Mesothelial cell of epicardium (in vitro differentiated cells): Measurements from ENCODE around the gene EPRS1. TPM values are rescaled to one million over a fixed set of nuclear protein-coding genes. Genes with fewer than 3 reads are reported as not detected.
"Not testable (repeated sequence)": the region's sequence is repeated elsewhere in the genome, so short reads cannot be mapped to it uniquely, and the experiment has no call there.

Experiments
- DNase-seq, 2 experiments: peaks; one replicate each; pipeline ENCODE4 v3.0.0; 2021; ENCODE audit warnings: low spot score in 2 of 2; ENCODE audit not compliant: unreplicated experiment in 2 of 2
- H3K27ac Mint-ChIP-seq: 2 replicates; pipeline ENCODE4 v1.8.0; 2021; ENCODE audit warnings: mixed read lengths
- H3K27me3 Mint-ChIP-seq: 2 replicates; pipeline ENCODE4 v1.8.0; 2021; ENCODE audit warnings: low read depth, mixed read lengths
- H3K36me3 Mint-ChIP-seq: 2 replicates; pipeline ENCODE4 v1.8.0; 2021; ENCODE audit warnings: mixed read lengths
- H3K4me1 Mint-ChIP-seq: 2 replicates; pipeline ENCODE4 v1.8.0; 2021; ENCODE audit warnings: mixed read lengths
- H3K4me3 Mint-ChIP-seq: 2 replicates; pipeline ENCODE4 v1.8.0; 2021; ENCODE audit warnings: mild to moderate bottlenecking, moderate library complexity, mixed read lengths
- H3K9me3 Mint-ChIP-seq: 2 replicates; pipeline ENCODE4 v1.8.0; 2021; ENCODE audit warnings: mixed read lengths
- total RNA-seq: library from RNA; stranded (reverse); gene quantifications from 3 replicates; pipeline ENCODE4 v1.2.1, GENCODE V29; 2021
- TF ChIP-seq, protein P1 (sequence below): fragments of 200-600 bp; sonication (generic); IDR thresholded peaks from one replicate; pipeline ENCODE4 v1.5.0; 2021; ENCODE audit warnings: antibody characterized with exemption; ENCODE audit not compliant: unreplicated experiment

Gene EPRS1
- total RNA-seq, 1 donor from 2014 or later, result 80.7 TPM

- peaks cover 12% of the 10 kb centered on the region for H3K4me1 Mint-ChIP-seq
- H3K27me3 Mint-ChIP-seq, result no peaks in the 10 kb centered on the region
- peak within 1 kb of the TSS; percentile 88 for H3K27ac Mint-ChIP-seq
- peak; percentile 86 to 96 for DNase-seq
- H3K9me3 Mint-ChIP-seq, result no peaks in the 10 kb centered on the region
- H3K4me3 Mint-ChIP-seq, result peak within 1 kb of the TSS; percentile 98
- no peaks in the 10 kb centered on the region for H3K36me3 Mint-ChIP-seq
- TF ChIP-seq, protein P1, sequence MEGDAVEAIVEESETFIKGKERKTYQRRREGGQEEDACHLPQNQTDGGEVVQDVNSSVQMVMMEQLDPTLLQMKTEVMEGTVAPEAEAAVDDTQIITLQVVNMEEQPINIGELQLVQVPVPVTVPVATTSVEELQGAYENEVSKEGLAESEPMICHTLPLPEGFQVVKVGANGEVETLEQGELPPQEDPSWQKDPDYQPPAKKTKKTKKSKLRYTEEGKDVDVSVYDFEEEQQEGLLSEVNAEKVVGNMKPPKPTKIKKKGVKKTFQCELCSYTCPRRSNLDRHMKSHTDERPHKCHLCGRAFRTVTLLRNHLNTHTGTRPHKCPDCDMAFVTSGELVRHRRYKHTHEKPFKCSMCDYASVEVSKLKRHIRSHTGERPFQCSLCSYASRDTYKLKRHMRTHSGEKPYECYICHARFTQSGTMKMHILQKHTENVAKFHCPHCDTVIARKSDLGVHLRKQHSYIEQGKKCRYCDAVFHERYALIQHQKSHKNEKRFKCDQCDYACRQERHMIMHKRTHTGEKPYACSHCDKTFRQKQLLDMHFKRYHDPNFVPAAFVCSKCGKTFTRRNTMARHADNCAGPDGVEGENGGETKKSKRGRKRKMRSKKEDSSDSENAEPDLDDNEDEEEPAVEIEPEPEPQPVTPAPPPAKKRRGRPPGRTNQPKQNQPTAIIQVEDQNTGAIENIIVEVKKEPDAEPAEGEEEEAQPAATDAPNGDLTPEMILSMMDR, result no peak
Observed at GRCh38 chr1:220089650-220090556, 43.6 kb upstream of the EPRS1 start, which contains the start of gene BPNT1. TSS of gene BPNT1 (minus strand) at chr1:220089788. CDS start at chr1:220079846, 9,942 bp downstream.

DNA sequence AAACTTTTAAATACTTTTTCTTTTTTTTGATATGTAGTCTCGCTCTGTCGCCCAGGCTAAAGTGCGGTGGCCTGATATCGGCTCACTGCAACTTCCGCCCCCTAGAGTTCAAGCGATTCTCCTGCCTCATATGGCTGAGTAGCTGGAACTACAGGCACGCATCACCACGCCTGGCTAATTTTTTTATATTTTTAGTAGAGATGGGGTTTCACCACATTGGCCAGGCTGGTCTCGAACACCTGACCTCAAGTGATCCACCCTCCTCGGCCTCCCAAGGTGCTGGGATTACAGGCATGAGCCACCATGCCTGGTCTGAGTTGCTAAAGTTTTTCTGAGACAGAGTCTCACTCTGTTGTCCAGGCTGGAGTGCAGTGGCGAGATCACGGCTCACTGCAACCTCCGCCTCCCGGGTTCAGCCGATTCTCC lies 40.0 kb upstream of the EPRS1 start:
- not testable (repeated sequence) for DNase-seq, H3K27ac Mint-ChIP-seq, H3K9me3 Mint-ChIP-seq, H3K4me3 Mint-ChIP-seq, H3K4me1 Mint-ChIP-seq, H3K27me3 Mint-ChIP-seq
- H3K36me3 Mint-ChIP-seq, result peaks cover 18% of the 10 kb centered on the region

GRCh38 chr1:220084460-220084859 lies 38.2 kb upstream of the EPRS1 start:
- Mint-ChIP-seq H3K36me3 (peaks cover 30% of the 10 kb centered on the region), H3K27me3 (no peaks in the 10 kb centered on the region), H3K27ac (no peak overlapping the region), H3K9me3 (peaks cover 9% of the 10 kb centered on the region), H3K4me1 (peaks cover 2% of the 10 kb centered on the region), H3K4me3 (no peak overlapping the region)
- TF ChIP-seq, protein P1, result no peak
- DNase-seq, result no peak

GRCh38 chr1:220077887-220078286 lies 31.6 kb upstream of the EPRS1 start:
- DNase-seq, result no peak
- H3K36me3 Mint-ChIP-seq, result peaks cover 44% of the 10 kb centered on the region
- H3K4me1 Mint-ChIP-seq, result no peaks in the 10 kb centered on the region
- no peak overlapping the region for H3K4me3 Mint-ChIP-seq
- peaks cover 9% of the 10 kb centered on the region for H3K9me3 Mint-ChIP-seq
- TF ChIP-seq, protein P1, result no peak
- no peak overlapping the region for H3K27ac Mint-ChIP-seq
- no peaks in the 10 kb centered on the region for H3K27me3 Mint-ChIP-seq

DNA sequence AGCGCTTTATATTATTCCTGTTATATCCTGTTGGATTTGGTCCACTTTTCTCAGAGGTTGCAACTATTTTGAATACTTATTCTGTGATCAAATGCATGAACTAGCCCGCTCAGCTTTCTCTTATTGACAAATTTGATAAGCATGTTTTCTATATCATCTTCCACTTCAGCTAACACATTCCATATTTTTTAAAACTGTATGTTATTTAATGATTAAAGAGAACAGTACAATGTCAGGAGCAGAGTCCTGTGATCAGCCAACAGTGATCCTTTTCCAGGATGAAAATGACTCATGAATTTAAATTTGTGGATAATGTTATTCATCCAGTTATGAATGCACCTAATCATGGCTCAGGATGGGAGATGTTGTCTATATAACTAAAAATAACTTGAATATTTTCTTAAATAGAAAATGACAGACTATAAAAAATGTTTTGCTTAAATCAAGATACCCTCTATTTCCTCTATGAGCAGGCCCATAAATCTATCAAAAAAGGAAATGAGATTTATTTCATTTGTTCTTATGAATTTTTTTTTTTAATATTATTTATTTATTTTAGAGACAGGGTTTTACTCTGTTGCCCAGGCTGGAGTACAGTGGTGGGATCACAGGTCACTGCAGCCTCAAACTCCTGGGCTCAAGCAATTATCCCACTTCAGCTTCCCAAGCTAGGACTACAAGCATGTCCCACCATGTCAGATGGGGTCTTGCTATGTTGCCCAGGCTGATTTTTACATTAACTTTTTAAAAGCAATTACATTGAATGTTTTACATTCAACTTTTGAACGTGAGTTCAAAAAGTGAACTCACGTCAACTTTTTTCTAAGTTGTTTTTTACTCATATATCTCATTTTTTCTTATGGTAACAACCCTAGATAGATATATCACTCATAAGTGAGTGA lies 30.8 kb upstream of the EPRS1 start:
- DNase-seq, result no peak
- no peak overlapping the region for H3K4me3 Mint-ChIP-seq
- TF ChIP-seq, protein P1, result no peak
- H3K27ac Mint-ChIP-seq, result no peak overlapping the region
- H3K27me3 Mint-ChIP-seq, result no peaks in the 10 kb centered on the region
- H3K4me1 Mint-ChIP-seq, result no peaks in the 10 kb centered on the region
- H3K9me3 Mint-ChIP-seq, result peaks cover 9% of the 10 kb centered on the region
- H3K36me3 Mint-ChIP-seq, result peaks cover 47% of the 10 kb centered on the region
